HuH-7 (cell line): ENCODE data around the gene VIP.

Source experiments
- DNase-seq: peaks from one replicate; pipeline ENCODE4 v3.0.0; 2011; ENCODE audit warnings: low spot score

VIP gene

GRCh38 chr6:152783217-152783878, 32.8 kb downstream of the VIP start:
- no peak for DNase-seq

- no peak for DNase-seq
These were observed 44.1 kb downstream of the VIP start for GRCh38 chr6:152794696-152795095.

- no peak for DNase-seq
These were observed 53.6 kb downstream of the VIP start for GRCh38 chr6:152804150-152804549.
